Suprapubic skin (tissue), 4 donors: ENCODE measurements around the gene DPYSL4. TPM values are rescaled to one million over a fixed set of nuclear protein-coding genes. Genes with fewer than 3 reads are reported as not detected.

Experiments used
- DNase-seq, 2 donors: peaks; one replicate each; pipeline ENCODE4 v3.0.0-alpha.2; 2019; ENCODE audit warnings: low spot score in 2 of 2
- H3K27ac ChIP-seq: fragments of 200-600 bp; sonication (generic); one replicate; pipeline ENCODE4 v1.5.1; 2019
- H3K27me3 ChIP-seq: fragments of 200-600 bp; sonication (generic); one replicate; pipeline ENCODE4 v1.5.1; 2019
- H3K36me3 ChIP-seq: fragments of 200-600 bp; sonication (generic); one replicate; pipeline ENCODE4 v1.5.1; 2019
- H3K4me1 ChIP-seq: fragments of 200-600 bp; sonication (generic); one replicate; pipeline ENCODE4 v1.5.1; 2019
- H3K4me3 ChIP-seq: fragments of 200-600 bp; sonication (generic); one replicate; pipeline ENCODE4 v1.5.1; 2019; ENCODE audit warnings: mild to moderate bottlenecking
- H3K9me3 ChIP-seq: fragments of 200-600 bp; sonication (generic); one replicate; pipeline ENCODE4 v1.5.1; 2019
- CTCF ChIP-seq, 2 donors: fragments of 200-600 bp in 1 of 2; fragments of 450-650 bp in 1 of 2; sonication (generic) in 1 of 2; IDR thresholded peaks; one replicate each; pipeline ENCODE4 v1.5.1; 2016 to 2019; ENCODE audit warnings: antibody characterized with exemption in 2 of 2, mild to moderate bottlenecking in 1 of 2, moderate library complexity in 1 of 2
- EP300 ChIP-seq: sonication (generic); formaldehyde crosslinking; IDR thresholded peaks from one replicate; pipeline ENCODE4 v1.6.1; 2017; ENCODE audit warnings: antibody characterized with exemption
- POLR2A ChIP-seq, 2 donors: fragments of 450-650 bp; IDR thresholded peaks; one replicate each; pipeline ENCODE4 v1.6.1; 2017; ENCODE audit warnings: antibody characterized with exemption in 2 of 2, mild to moderate bottlenecking in 2 of 2, moderate library complexity in 2 of 2
- POLR2AphosphoS5 ChIP-seq, 3 donors: sonication (generic); formaldehyde crosslinking; IDR thresholded peaks; one replicate each; pipeline ENCODE4 v1.6.1; 2017; ENCODE audit warnings: antibody characterized with exemption in 3 of 3
- WGBS: methylation state at CpG from one replicate; pipeline ENCODE4 v1.1.5; 2018; 5-methylcytosine and 5-hydroxymethylcytosine counted together
- total RNA-seq, 4 donors: library from RNA; depleted of rRNA; stranded (reverse); fragments of >200 nt; gene quantifications; one replicate each; pipeline ENCODE4 v1.1.0, GENCODE V29; 2016

DPYSL4 gene
- total RNA-seq, 4 donors from 2014 or later: 0.38 to 1.7 (median 0.91) TPM; not detected in 1

DNA sequence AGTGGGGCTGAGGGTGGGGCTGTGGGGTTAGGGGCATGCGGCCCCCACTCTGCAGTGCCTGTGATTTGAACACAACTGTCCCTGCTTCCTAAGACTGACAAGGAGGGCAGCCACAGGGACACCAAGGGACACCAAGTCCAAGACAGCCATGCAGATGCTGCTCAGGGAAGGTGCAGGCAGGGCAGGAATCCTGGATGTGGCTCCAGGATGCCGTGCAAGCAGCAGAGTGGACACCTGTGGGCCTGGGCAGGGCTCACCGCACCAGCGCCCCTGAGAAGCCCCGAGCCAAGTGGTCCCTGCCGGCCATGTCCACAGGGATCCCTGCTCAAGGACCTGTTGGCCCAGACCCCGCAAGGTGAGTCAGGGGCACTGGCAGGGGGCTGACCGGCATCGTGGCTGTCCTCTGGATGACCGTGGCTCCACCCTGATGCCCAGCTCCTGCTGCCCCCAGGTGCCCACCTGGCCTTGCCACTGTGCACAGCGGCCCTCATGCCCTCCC lies 62.5 kb downstream of the DPYSL4 start:
- peaks cover 6% of the 10 kb centered on the region for H3K4me1 ChIP-seq
- H3K9me3 ChIP-seq: no peaks in the 10 kb centered on the region
- TF ChIP-seq POLR2A (IDR thresholded peaks at IDR 0.05) (no peak), POLR2AphosphoS5 (IDR thresholded peaks at IDR 0.05) (no peak), CTCF (IDR thresholded peaks at IDR 0.05) (no peak), EP300 (no peak)
- H3K27me3 ChIP-seq: no peaks in the 10 kb centered on the region
- H3K4me3 ChIP-seq: no peak overlapping the region
- no peak for DNase-seq
- H3K27ac ChIP-seq: no peak overlapping the region
- no peaks in the 10 kb centered on the region for H3K36me3 ChIP-seq
- WGBS: 80% methylated on average over 1 of the region's 11 CpGs

- WGBS: 77% methylated on average over 12 of the region's 17 CpGs
- H3K9me3 ChIP-seq: no peaks in the 10 kb centered on the region
- no peak for TF ChIP-seq POLR2AphosphoS5 (IDR thresholded peaks at IDR 0.05)
- TF ChIP-seq CTCF (IDR thresholded peaks at IDR 0.05): no peak
- TF ChIP-seq EP300: no peak
- TF ChIP-seq POLR2A (IDR thresholded peaks at IDR 0.05): no peak
- DNase-seq: no peak
- H3K27me3 ChIP-seq: no peaks in the 10 kb centered on the region
- H3K4me3 ChIP-seq: no peak overlapping the region
- no peak overlapping the region for H3K27ac ChIP-seq
- H3K36me3 ChIP-seq: no peaks in the 10 kb centered on the region
- H3K4me1 ChIP-seq: peaks cover 6% of the 10 kb centered on the region
Observed at GRCh38 chr10:132249824-132250375, 63.2 kb downstream of the DPYSL4 start.

DNA sequence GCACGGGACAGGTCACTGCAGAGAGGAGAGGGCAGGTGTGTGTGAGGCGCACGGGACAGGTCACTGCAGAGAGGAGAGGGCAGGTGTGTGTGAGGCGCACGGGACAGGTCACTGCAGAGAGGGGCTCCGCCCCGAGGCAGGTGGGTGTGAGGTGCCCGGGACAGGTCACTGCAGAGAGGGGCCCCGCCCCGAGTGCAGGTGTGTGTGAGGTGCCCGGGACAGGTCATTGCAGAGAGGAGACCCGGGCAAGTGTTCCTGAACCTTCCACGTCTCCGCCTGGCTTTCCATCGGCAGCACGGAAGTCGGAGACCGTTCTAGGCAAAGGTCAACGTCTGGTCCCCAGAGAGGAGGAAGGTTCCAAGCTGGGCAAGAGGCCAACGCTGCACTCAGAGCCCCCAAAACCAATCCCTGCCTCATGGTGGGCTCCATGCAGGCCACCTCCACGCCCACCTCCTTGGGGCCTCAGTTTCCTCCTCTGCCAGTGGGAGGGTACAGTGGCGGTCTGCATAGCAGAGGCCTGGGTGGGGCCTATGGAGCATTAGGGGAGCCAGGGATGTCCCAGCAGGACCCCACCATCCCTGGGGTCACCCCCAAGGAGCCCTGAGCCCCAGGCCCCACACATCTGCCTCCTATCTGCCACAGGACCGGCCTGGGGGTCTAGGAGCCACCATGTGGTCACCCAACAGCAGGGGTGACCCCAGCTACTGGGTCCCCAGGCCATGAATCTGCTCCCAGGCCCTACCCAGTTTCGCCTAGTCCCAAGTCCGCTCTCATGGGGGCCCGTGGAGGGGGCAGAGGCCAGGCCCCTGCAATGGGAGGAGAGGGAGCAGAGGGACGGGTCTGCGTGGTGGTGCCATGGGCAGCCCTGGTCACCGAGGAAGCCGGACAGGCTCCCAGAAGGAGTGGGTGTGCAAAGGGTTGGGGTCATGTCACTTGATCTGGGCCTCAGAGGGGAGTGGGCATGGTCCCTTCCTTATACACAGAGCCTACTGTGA lies 64.0 kb downstream of the DPYSL4 start:
- Histone ChIP-seq H3K4me1 (peaks cover 6% of the 10 kb centered on the region), H3K36me3 (no peaks in the 10 kb centered on the region), H3K27ac (no peak overlapping the region), H3K4me3 (no peak overlapping the region), H3K27me3 (no peaks in the 10 kb centered on the region), H3K9me3 (no peaks in the 10 kb centered on the region)
- WGBS: 91% methylated on average over 4 of the region's 30 CpGs
- no peak for DNase-seq
- no peak for TF ChIP-seq CTCF (IDR thresholded peaks at IDR 0.05)
- TF ChIP-seq POLR2AphosphoS5 (IDR thresholded peaks at IDR 0.05): no peak

DNA sequence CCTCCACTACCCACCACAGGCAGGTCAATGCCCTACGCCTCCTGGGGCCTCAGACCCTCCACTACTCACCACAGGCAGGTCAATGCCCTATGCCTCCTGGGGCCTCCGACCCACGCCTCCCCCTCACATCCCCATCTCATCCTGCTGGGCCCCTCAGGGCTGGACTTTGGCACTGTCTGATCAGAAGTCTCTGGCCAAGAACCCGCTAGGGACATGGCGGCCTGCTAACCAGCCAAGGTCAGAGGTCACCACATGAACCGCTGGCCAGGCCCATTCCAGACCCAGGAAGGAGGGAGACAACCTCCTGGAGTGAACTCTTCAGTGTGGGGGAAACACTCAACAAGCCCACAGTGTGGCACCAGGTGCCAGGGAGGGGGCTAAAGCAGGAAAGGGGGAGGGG lies 65.2 kb downstream of the DPYSL4 start:
- H3K27ac ChIP-seq: no peak overlapping the region
- H3K4me1 ChIP-seq: peaks cover 6% of the 10 kb centered on the region
- WGBS: 82% methylated on average over 6 of the region's 6 CpGs
- no peaks in the 10 kb centered on the region for H3K27me3 ChIP-seq
- no peak overlapping the region for H3K4me3 ChIP-seq
- TF ChIP-seq POLR2A (IDR thresholded peaks at IDR 0.05) (no peak), CTCF (IDR thresholded peaks at IDR 0.05) (no peak), EP300 (no peak), POLR2AphosphoS5 (IDR thresholded peaks at IDR 0.05) (no peak)
- no peaks in the 10 kb centered on the region for H3K9me3 ChIP-seq
- H3K36me3 ChIP-seq: no peaks in the 10 kb centered on the region
- DNase-seq: no peak

DNA sequence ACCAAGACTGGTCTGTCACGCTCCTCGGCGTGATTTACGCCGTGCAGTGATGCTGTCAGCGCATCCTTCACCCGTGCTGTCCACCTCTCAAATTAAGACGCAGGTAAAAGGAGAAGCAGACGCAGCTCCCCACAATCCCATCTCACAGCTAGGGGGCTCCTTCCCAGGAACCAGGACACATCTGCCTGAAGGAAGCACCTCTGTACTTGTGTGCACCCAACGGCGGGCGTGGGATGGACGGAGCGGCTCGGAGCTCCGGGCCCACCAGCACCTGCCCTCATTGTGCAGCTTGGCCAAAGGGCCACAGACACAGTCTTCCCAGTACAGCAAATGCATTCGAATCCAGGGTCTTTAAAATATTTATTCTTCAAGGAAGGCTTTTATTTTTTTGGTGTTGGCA lies 65.7 kb downstream of the DPYSL4 start:
- TF ChIP-seq POLR2AphosphoS5 (IDR thresholded peaks at IDR 0.05) (no peak), POLR2A (IDR thresholded peaks at IDR 0.05) (no peak), EP300 (no peak), CTCF (IDR thresholded peaks at IDR 0.05) (no peak)
- Histone ChIP-seq H3K36me3 (no peaks in the 10 kb centered on the region), H3K27ac (no peak overlapping the region), H3K4me3 (no peak overlapping the region), H3K4me1 (peaks cover 6% of the 10 kb centered on the region), H3K9me3 (no peaks in the 10 kb centered on the region), H3K27me3 (no peaks in the 10 kb centered on the region)
- 92% methylated on average over 17 of the region's 17 CpGs for WGBS
- no peak for DNase-seq
